HG03457 (cell line): ENCODE results near the gene ALG12.

Source experiments
- ATAC-seq: cut with Tn5 transposase; IDR thresholded peaks from one replicate; pipeline ENCODE4 v1.9.1; 2021; ENCODE audit warnings: moderate number of reproducible peaks; ENCODE audit not compliant: unreplicated experiment

The ALG12 gene

GRCh38 chr22:49915610-49916009 lies 2.6 kb downstream of the ALG12 start:
- ATAC-seq = no peak

DNA sequence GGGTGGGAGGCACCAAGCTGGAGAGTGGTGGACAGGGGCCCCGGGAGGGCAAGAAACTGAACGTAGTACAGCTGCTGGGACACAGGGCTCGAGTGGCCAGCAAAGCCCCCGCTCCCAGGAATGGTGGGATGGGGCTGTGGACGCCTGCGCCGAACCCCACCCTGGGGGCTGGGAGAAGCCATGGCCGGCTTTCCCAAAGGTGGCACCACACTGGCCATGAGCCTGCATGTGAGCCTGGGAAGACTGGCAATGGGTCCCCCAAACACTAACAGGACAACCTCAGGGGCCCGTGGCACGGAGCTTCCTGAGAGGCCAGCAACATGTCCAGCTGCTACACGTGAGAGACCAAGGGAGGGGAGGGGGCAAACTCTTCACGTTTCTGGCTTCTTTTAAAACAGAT lies 4.0 kb downstream of the ALG12 start:
- ATAC-seq = no peak

DNA sequence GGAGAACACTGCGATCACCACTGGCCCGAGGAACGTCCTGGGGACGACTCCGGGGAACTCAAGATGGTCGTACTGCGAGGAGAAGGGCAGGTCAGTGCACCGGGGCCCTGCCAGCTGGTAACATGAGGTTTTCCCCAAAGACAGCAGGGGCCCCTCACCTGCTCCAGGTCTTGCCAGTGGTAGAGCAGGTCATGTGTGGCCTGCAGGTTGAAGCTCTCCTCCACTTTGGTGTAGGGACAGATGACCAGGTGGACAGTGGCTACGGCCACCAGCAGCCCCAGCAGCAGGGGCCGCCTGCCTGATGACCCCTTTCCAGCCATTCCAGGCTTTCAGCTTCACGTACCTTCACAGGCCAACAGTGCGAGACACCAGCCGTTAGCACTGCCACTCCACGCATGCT lies 4.8 kb downstream of the ALG12 start:
- no peak for ATAC-seq

DNA sequence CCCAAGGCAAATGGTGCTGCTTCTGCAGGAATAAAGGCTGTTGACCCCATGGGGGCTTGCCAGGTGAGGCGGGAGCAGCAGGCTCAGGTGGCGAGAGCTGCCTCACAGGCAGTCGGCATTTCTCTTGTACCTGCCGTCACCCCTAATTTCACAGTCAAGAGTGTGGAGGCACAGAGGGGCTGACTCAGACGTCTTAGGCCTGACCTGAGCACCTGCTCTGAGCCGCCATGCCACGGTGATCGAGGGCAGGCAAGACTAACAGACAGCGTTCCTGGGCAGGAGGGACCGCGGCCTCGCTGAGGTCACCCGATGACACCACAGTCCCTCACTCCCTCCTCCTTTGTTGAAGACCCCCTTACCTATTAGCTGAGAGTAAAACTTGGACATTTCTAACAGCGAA lies 5.2 kb downstream of the ALG12 start:
- no peak for ATAC-seq

GRCh38 chr22:49911881-49912625 lies 6.2 kb downstream of the ALG12 start:
- ATAC-seq = no peak

- ATAC-seq = no peak
These were observed 7.7 kb downstream of the ALG12 start for GRCh38 chr22:49910229-49911155.

- no peak for ATAC-seq
These were observed 8.6 kb downstream of the ALG12 start for GRCh38 chr22:49909476-49910205.

GRCh38 chr22:49907807-49908206 lies 10.4 kb downstream of the ALG12 start:
- ATAC-seq = no peak

- ATAC-seq = no peak
These were observed 11.4 kb downstream of the ALG12 start for GRCh38 chr22:49906799-49907290.

DNA sequence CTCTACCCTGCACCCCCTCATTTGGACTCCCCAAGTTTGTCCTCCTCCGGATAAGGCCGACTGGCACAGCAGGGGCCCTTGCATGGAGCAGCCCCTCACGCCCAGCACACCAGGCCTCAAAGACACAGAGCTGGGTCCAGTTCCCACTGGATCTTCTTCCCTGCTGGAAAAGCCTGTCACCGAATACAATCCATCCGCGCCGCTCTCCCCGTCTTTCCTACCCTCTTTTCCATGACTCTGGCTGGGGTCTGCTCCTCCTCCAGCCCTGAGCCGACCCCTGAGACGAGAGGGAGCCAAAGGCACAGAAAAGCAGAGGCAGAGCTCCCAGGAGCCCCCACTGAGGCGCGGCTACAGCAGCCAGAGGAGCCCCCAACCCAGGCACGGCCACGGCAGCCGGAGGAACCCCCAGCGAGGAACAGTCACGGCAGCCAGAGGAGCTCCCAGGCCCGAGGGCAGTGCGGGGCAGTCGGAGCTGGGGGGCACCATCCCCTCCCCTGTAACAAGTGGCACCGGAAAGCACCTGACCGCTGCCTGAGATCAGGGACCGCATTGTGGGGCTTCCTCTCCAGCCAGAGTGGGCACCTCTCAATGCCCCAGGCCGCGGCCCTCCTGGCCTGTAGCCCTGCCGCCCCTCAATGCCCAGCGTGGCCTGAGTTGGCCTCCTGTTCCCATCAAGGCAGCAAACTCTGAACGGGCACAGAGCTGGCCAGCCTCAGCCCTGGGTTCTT lies 12.0 kb downstream of the ALG12 start:
- ATAC-seq = no peak

DNA sequence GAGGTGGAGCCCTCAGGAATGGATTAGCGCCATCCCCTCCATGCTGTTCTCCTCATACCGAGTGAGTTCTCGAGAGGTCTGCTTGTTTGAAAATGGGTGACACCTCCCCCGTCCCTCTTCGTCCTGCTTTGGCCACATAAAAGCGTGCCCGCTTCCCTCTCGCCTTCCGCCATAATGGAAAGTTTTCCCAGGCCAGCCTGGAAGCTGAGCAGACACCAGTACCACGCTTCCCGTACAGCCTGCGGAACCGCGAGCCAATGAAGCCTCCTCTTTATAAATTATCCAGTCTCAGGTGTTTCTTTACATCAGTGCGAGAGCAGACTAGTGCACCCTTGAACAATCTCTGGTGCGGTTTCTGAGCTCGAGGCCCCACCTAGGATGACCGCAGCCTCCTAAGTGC lies 12.8 kb downstream of the ALG12 start:
- no peak for ATAC-seq

- ATAC-seq = no peak
These were observed 14.2 kb downstream of the ALG12 start for GRCh38 chr22:49904040-49904369.

GRCh38 chr22:49903322-49904039 lies 14.8 kb downstream of the ALG12 start:
- no peak for ATAC-seq

GRCh38 chr22:49901457-49901856 lies 16.8 kb downstream of the ALG12 start:
- no peak for ATAC-seq

GRCh38 chr22:49900441-49901230 lies 17.6 kb downstream of the ALG12 start:
- ATAC-seq = no peak

GRCh38 chr22:49899530-49899929 lies 18.7 kb downstream of the ALG12 start:
- no peak for ATAC-seq

DNA sequence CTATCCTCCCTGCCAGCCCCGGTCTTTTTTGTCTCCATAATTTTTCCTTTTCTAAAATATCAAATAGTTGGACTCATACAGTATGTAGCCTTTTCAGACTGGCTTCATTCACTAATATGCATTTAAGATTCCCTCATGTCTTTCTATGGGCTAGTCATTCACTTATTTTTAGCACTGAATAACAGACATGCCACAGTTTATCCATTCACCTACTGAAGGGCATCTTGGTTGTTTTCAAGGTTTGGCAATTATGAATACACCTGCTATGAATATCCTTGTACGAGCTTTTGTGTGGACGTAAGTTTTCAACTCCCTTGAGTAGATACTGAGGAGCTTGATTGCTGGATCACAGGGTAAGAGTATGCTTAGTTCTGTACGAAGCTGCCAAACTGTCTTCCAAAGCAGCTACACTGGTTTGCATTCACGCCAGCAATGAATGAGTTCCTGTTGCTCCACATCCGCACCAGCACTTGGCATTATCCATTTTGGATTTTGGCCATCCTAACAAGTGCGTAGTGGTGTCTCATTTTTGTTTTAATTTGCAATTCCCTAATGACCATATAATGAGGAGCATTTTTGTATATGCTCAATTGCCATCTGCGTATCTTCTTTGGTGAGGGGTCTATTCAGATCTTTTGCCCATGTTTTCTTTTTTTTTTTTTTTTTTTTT lies 21.1 kb downstream of the ALG12 start:
- ATAC-seq = no peak

- no peak for ATAC-seq
These were observed 22.0 kb downstream of the ALG12 start for GRCh38 chr22:49896201-49896600.
